Measurements from ENCODE around the gene CLPTM1.

DNA sequence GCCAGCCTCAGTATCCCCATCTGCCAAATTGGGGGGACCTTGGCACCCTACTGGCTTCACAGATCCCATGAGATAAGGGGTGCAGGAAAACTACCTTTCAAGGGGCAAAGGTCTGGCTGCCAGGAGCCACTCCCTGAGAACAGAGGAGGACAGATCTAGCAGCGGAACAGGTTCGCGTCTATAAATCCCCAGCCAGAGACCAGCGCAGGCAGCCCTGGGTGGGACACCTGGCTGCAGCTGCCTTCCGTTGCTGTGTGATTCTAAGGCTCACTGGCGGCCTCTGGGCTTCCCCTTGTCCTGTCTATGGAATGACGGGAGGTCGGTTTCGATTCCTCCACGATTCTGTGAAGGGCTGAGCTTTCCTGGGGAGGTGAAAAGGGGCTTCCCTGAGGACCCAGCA is 53.4 kb downstream of the CLPTM1 start:
- TF ChIP-seq, protein P1, sequence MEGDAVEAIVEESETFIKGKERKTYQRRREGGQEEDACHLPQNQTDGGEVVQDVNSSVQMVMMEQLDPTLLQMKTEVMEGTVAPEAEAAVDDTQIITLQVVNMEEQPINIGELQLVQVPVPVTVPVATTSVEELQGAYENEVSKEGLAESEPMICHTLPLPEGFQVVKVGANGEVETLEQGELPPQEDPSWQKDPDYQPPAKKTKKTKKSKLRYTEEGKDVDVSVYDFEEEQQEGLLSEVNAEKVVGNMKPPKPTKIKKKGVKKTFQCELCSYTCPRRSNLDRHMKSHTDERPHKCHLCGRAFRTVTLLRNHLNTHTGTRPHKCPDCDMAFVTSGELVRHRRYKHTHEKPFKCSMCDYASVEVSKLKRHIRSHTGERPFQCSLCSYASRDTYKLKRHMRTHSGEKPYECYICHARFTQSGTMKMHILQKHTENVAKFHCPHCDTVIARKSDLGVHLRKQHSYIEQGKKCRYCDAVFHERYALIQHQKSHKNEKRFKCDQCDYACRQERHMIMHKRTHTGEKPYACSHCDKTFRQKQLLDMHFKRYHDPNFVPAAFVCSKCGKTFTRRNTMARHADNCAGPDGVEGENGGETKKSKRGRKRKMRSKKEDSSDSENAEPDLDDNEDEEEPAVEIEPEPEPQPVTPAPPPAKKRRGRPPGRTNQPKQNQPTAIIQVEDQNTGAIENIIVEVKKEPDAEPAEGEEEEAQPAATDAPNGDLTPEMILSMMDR (IDR thresholded peaks at IDR 0.05 in 2 of 3, conservative IDR thresholded peaks at IDR 0.05 in 1 of 3; ENCODE audit: borderline replicate concordance in 1 of 3, insufficient read depth in 1 of 3, low read depth in 2 of 3, low read length in 2 of 3), result no peak
- no peak for TF ChIP-seq EGR1 (IDR thresholded peaks at IDR 0.05; ENCODE audit: low read depth)
- TF ChIP-seq ZFX (IDR thresholded peaks at IDR 0.05), result no peak
